ENCODE measurements around the gene MANBA. TPM values are rescaled to one million over a fixed set of nuclear protein-coding genes. Genes with fewer than 3 reads are reported as not detected.

The MANBA gene
- total and polyA plus RNA-seq, 12 donors, result 21.5 to 84.1 (median 53.4) TPM

- H3K4me1 ChIP-seq (replicated peaks in 1 of 2), result peaks cover 0 to 12% of the 10 kb centered on the region in 2 donors
- intact Hi-C loops (cut with DNase I), result no loop called here
- WGBS, 4 donors, result 76 to 93% (median 91%) methylated on average over 5 of the region's 5 CpGs
- TF ChIP-seq POLR2A (IDR thresholded peaks at IDR 0.05), result no peak
- no peak for TF ChIP-seq CTCF (IDR thresholded peaks at IDR 0.05)
- no peaks in the 10 kb centered on the region for H3K27me3 ChIP-seq
- DNase-seq, result peak in 1 of 7 donors; percentile 14
- H3K9me3 ChIP-seq (replicated peaks in 1 of 3), result no peaks in the 10 kb centered on the region
- H3K27ac ChIP-seq, result peak overlapping the region in 1 of 5 donors; percentile 61
- H3K36me3 ChIP-seq (replicated peaks in 1 of 2), result no peaks in the 10 kb centered on the region
- no peak overlapping the region for H3K4me3 ChIP-seq
Measured at GRCh38 chr4:102734591-102735385, 26.0 kb downstream of the MANBA start.

- no peak for DNase-seq
- H3K4me1 ChIP-seq (replicated peaks in 1 of 2), result peaks cover 0 to 12% of the 10 kb centered on the region in 2 donors
- H3K27ac ChIP-seq, result peak overlapping the region in 1 of 5 donors; percentile 10
- no peaks in the 10 kb centered on the region for H3K27me3 ChIP-seq
- no peak overlapping the region for H3K4me3 ChIP-seq
- no peaks in the 10 kb centered on the region for H3K9me3 ChIP-seq (replicated peaks in 1 of 3)
- intact Hi-C loops (cut with DNase I), result no loop called here
- no peaks in the 10 kb centered on the region for H3K36me3 ChIP-seq (replicated peaks in 1 of 2)
- 56 to 74% (median 68%) methylated on average over 4 to 5 of the region's 5 CpGs for WGBS, 4 donors
- TF ChIP-seq CTCF (IDR thresholded peaks at IDR 0.05) (no peak), POLR2A (IDR thresholded peaks at IDR 0.05) (no peak)
Measured at GRCh38 chr4:102734116-102734515, 26.7 kb downstream of the MANBA start.

- H3K36me3 ChIP-seq (replicated peaks in 1 of 2), result no peaks in the 10 kb centered on the region
- 90 to 95% (median 94%) methylated on average over 3 of the region's 3 CpGs for WGBS, 4 donors
- H3K27ac ChIP-seq, result no peak overlapping the region
- H3K9me3 ChIP-seq (replicated peaks in 1 of 3), result no peaks in the 10 kb centered on the region
- no peak for DNase-seq
- no peak overlapping the region for H3K4me3 ChIP-seq
- peaks cover 0 to 12% of the 10 kb centered on the region in 2 donors for H3K4me1 ChIP-seq (replicated peaks in 1 of 2)
- TF ChIP-seq CTCF (IDR thresholded peaks at IDR 0.05) (no peak), POLR2A (IDR thresholded peaks at IDR 0.05) (no peak)
- intact Hi-C loops (cut with DNase I), result no loop called here
- no peaks in the 10 kb centered on the region for H3K27me3 ChIP-seq
Measured at GRCh38 chr4:102733084-102733483, 27.7 kb downstream of the MANBA start.

GRCh38 chr4:102732678-102733077 is 28.1 kb downstream of the MANBA start:
- Histone ChIP-seq H3K27me3 (no peaks in the 10 kb centered on the region), H3K9me3 (replicated peaks in 1 of 3) (no peaks in the 10 kb centered on the region), H3K4me3 (no peak overlapping the region), H3K4me1 (replicated peaks in 1 of 2) (peaks cover 0 to 12% of the 10 kb centered on the region in 2 donors), H3K27ac (no peak overlapping the region), H3K36me3 (replicated peaks in 1 of 2) (no peaks in the 10 kb centered on the region)
- intact Hi-C loops (cut with DNase I), result no loop called here
- TF ChIP-seq CTCF (IDR thresholded peaks at IDR 0.05) (no peak), POLR2A (IDR thresholded peaks at IDR 0.05) (no peak)
- no peak for DNase-seq
- 89 to 96% (median 91%) methylated on average over 5 of the region's 5 CpGs for WGBS, 4 donors

Measured in adrenal gland (tissue), 12 donors.